IMR-90 (cell line): Measurements from ENCODE around the gene CIT. TPM values are rescaled to one million over a fixed set of nuclear protein-coding genes. Genes with fewer than 3 reads are reported as not detected.

ENCODE experiments used
- ATAC-seq: fragments of 200-7000 bp; cut with Tn5 transposase; 2 replicates; pipeline ENCODE4 v1.9.1; 2020; ENCODE audit warnings: low read depth, mild to moderate bottlenecking, moderate library complexity
- BruUV-seq: library from RNA; stranded (reverse); fragments of 400-500 nt; replicated peaks from 2 replicates; lab custom pipeline; 2021; lab: Mats Ljungman, UMichigan
- CTCF ChIA-PET: fragments of 300-600 bp; formaldehyde crosslinking; extraction: SDS; loops from one replicate; lab custom pipeline; 2021; ENCODE audit warnings: antibody characterized with exemption; lab: Yijun Ruan, JAX
- POLR2A ChIA-PET: fragments of 300-600 bp; sonication (Branson Sonifier 250); formaldehyde crosslinking; loops from one replicate; lab custom pipeline; 2022; ENCODE audit warnings: antibody characterized with exemption; ENCODE audit not compliant: unreplicated experiment; lab: Charles Lee
- DNase-seq: peaks from one replicate; pipeline ENCODE4 v3.0.0; 2013
- H2AFZ ChIP-seq: replicated peaks from 2 replicates; pipeline ENCODE3; 2013; ENCODE audit warnings: low read length, mild to moderate bottlenecking; ENCODE audit not compliant: poor library complexity
- H2AK5ac ChIP-seq: 2 replicates; pipeline ENCODE4 v1.6.1; 2013; ENCODE audit warnings: low read depth, low read length, inconsistent platforms
- H2AK9ac ChIP-seq: replicated peaks from 2 replicates; pipeline ENCODE3; 2013; ENCODE audit warnings: mild to moderate bottlenecking, low read depth, low read length, moderate library complexity; ENCODE audit not compliant: poor library complexity
- H2BK120ac ChIP-seq: 2 replicates; pipeline ENCODE4 v1.6.1; 2013; ENCODE audit warnings: low read depth, low read length, inconsistent platforms
- H2BK15ac ChIP-seq: 3 replicates; pipeline ENCODE4 v1.6.1; 2013; ENCODE audit warnings: low read depth, low read length, inconsistent platforms
- H2BK20ac ChIP-seq: 2 replicates; pipeline ENCODE4 v1.6.1; 2013; ENCODE audit warnings: low read depth, mild to moderate bottlenecking, inconsistent platforms, low read length, moderate library complexity
- H2BK5ac ChIP-seq: 2 replicates; pipeline ENCODE4 v1.6.1; 2013; ENCODE audit warnings: mild to moderate bottlenecking, low read depth, low read length, inconsistent platforms; ENCODE audit not compliant: poor library complexity, severe bottlenecking
- H3K14ac ChIP-seq: replicated peaks from 2 replicates; pipeline ENCODE4 v1.6.1; 2013; ENCODE audit warnings: low read depth, low read length, inconsistent platforms
- H3K18ac ChIP-seq: 2 replicates; pipeline ENCODE4 v1.6.1; 2013; ENCODE audit warnings: low read depth, low read length, control low read depth
- H3K23ac ChIP-seq: 2 replicates; pipeline ENCODE4 v1.6.1; 2013; ENCODE audit warnings: low read depth, low read length, inconsistent platforms
- H3K27ac ChIP-seq: 2 replicates; pipeline ENCODE4 v1.5.1; 2013; ENCODE audit warnings: mild to moderate bottlenecking, control low read depth, low read length; ENCODE audit not compliant: insufficient read depth
- H3K27me3 ChIP-seq: 2 replicates; pipeline ENCODE4 v1.6.1; 2013; ENCODE audit warnings: low read length; ENCODE audit not compliant: control insufficient read depth, insufficient read depth
- H3K36me3 ChIP-seq: 2 replicates; pipeline ENCODE4 v1.6.1; 2013; ENCODE audit warnings: low read length, mixed read lengths; ENCODE audit not compliant: control insufficient read depth, insufficient read depth
- H3K4ac ChIP-seq: 2 replicates; pipeline ENCODE4 v1.6.1; 2013; ENCODE audit warnings: low read depth, low read length, inconsistent platforms
- H3K4me1 ChIP-seq: 2 replicates; pipeline ENCODE4 v1.6.1; 2013; ENCODE audit warnings: low read length, mixed read lengths; ENCODE audit not compliant: control insufficient read depth, insufficient read depth
- H3K4me2 ChIP-seq: 2 replicates; pipeline ENCODE4 v1.6.1; 2013; ENCODE audit warnings: low read depth, mild to moderate bottlenecking, control low read depth, low read length, moderate library complexity
- H3K4me3 ChIP-seq: 2 replicates; pipeline ENCODE4 v1.5.1; 2013; ENCODE audit warnings: low read depth, mild to moderate bottlenecking, control low read depth, low read length, moderate library complexity; ENCODE audit not compliant: insufficient read depth
- H3K56ac ChIP-seq: 2 replicates; pipeline ENCODE4 v1.6.1; 2013; ENCODE audit warnings: low read length, inconsistent platforms; ENCODE audit not compliant: insufficient read depth; ENCODE audit errors: extremely low read depth
- H3K79me1 ChIP-seq, 2 experiments: 2 replicates each; pipeline ENCODE4 v1.6.1; 2013; ENCODE audit warnings: low read length in 2 of 2, inconsistent platforms in 1 of 2, low read depth in 1 of 2
- H3K9ac ChIP-seq: 2 replicates; pipeline ENCODE4 v1.6.1; 2013; ENCODE audit warnings: low read depth, low read length, control low read depth
- H3K9me1 ChIP-seq: 2 replicates; pipeline ENCODE4 v1.6.1; 2013; ENCODE audit warnings: low read length, inconsistent platforms; ENCODE audit not compliant: insufficient read depth
- H3K9me3 ChIP-seq: 2 replicates; pipeline ENCODE4 v1.6.1; 2013; ENCODE audit warnings: low read length; ENCODE audit not compliant: control insufficient read depth, insufficient read depth
- H4K20me1 ChIP-seq: 2 replicates; pipeline ENCODE4 v1.6.1; 2013; ENCODE audit warnings: low read length, inconsistent platforms; ENCODE audit not compliant: insufficient read depth
- H4K5ac ChIP-seq: 2 replicates; pipeline ENCODE4 v1.6.1; 2013; ENCODE audit warnings: mild to moderate bottlenecking, low read depth, low read length, control low read depth
- H4K8ac ChIP-seq, 2 experiments: 2 replicates each; pipeline ENCODE4 v1.6.1; 2013; ENCODE audit warnings: low read depth in 2 of 2, low read length in 2 of 2, control low read depth in 1 of 2, inconsistent platforms in 1 of 2
- H4K91ac ChIP-seq: 2 replicates; pipeline ENCODE4 v1.6.1; 2013; ENCODE audit warnings: low read depth, low read length, inconsistent platforms; ENCODE audit not compliant: insufficient read depth
- CEBPB ChIP-seq: IDR thresholded peaks from 2 replicates; pipeline ENCODE4 v1.6.1; 2012; ENCODE audit warnings: low read depth, low read length, improper control_type of control experiment
- CHD1 ChIP-seq: IDR thresholded peaks from 2 replicates; pipeline ENCODE4 v1.6.1; 2012; ENCODE audit warnings: low read depth, low read length, improper control_type of control experiment
- CTCF ChIP-seq: conservative IDR thresholded peaks from 2 replicates; pipeline ENCODE4 v1.5.1; 2012; ENCODE audit warnings: mild to moderate bottlenecking, low read depth, low read length, improper control_type of control experiment
- FOS ChIP-seq: fragments of 150-350 bp; IDR thresholded peaks from 2 replicates; pipeline ENCODE4 v1.6.1; 2016; ENCODE audit warnings: low read depth, low read length
- MAFK ChIP-seq: IDR thresholded peaks from 2 replicates; pipeline ENCODE4 v1.6.1; 2012; ENCODE audit warnings: low read depth, low read length, improper control_type of control experiment
- MAZ ChIP-seq: IDR thresholded peaks from 2 replicates; pipeline ENCODE4 v1.6.1; 2012; ENCODE audit warnings: low read depth, mild to moderate bottlenecking, low read length, improper control_type of control experiment, moderate library complexity, borderline replicate concordance
- MXI1 ChIP-seq: IDR thresholded peaks from 2 replicates; pipeline ENCODE4 v1.6.1; 2012; ENCODE audit warnings: low read depth, mild to moderate bottlenecking, low read length, moderate library complexity, borderline replicate concordance
- NFE2L2 ChIP-seq: fragments of 150-350 bp; IDR thresholded peaks from 2 replicates; pipeline ENCODE4 v1.6.1; 2016; ENCODE audit warnings: low read depth, mild to moderate bottlenecking, low read length
- POLR2A ChIP-seq: IDR thresholded peaks from 2 replicates; pipeline ENCODE4 v1.6.1; 2012; ENCODE audit warnings: mild to moderate bottlenecking, low read depth, low read length
- RAD21 ChIP-seq: IDR thresholded peaks from 2 replicates; pipeline ENCODE4 v1.6.1; 2012; ENCODE audit warnings: low read length, improper control_type of control experiment
- RCOR1 ChIP-seq: IDR thresholded peaks from 2 replicates; pipeline ENCODE4 v1.6.1; 2012; ENCODE audit warnings: mild to moderate bottlenecking, low read length, improper control_type of control experiment; ENCODE audit not compliant: insufficient replicate concordance
- RFX5 ChIP-seq: IDR thresholded peaks from 2 replicates; pipeline ENCODE4 v1.8.0; 2012; ENCODE audit warnings: low read depth, mild to moderate bottlenecking, low read length, moderate library complexity
- SMC3 ChIP-seq: fragments of 150-350 bp; IDR thresholded peaks from 2 replicates; pipeline ENCODE4 v1.6.1; 2016; ENCODE audit warnings: low read depth, mild to moderate bottlenecking, antibody characterized with exemption, low read length, moderate library complexity
- WGBS, 2 experiments: methylation state at CpG; one replicate each; pipeline versions ENCODE4 v1.1.5 to v1.1.7; 2013; ENCODE audit warnings: missing lambda C conversion rate in 2 of 2; ENCODE audit not compliant: insufficient read length in 1 of 2; ENCODE audit errors: extremely low coverage in 2 of 2; 5-methylcytosine and 5-hydroxymethylcytosine counted together
- dilution Hi-C: fragments of 300-500 bp; cut with HindIII; formaldehyde crosslinking; loops from one replicate; pipeline ENCODE4 v1.14.3; 2018; ENCODE audit warnings: low sequenced_read_pairs; ENCODE audit not compliant: unreplicated experiment
- in situ Hi-C: fragments of 300-500 bp; cut with MboI; formaldehyde crosslinking; loops from 3 replicates; pipeline ENCODE4 v1.14.3; 2019; ENCODE audit warnings: low sequenced_read_pairs, inconsistent platforms, mixed read lengths
- intact Hi-C: fragments of 100-400 bp; cut with micrococcal nuclease; formaldehyde crosslinking; loops from 2 replicates; pipeline ENCODE4 v1.10.0; 2022
- polyA plus RNA-seq, 3 experiments: library from polyadenylated mRNA; depleted of rRNA; stranded (reverse); fragments of >200 nt; gene quantifications; 2 replicates each; pipeline ENCODE4 v1.2.3, GENCODE V29; 2012; ENCODE audit warnings: low replicate concordance in 1 of 3
- total RNA-seq: library from RNA; depleted of rRNA; stranded (reverse); fragments of >200 nt; gene quantifications from 2 replicates; pipeline ENCODE4 v1.2.3, GENCODE V29; 2012
- TF ChIP-seq, protein P1 (sequence below): fragments of 150-350 bp; IDR thresholded peaks from 2 replicates; pipeline ENCODE4 v1.6.1; 2016; ENCODE audit warnings: low read depth, mild to moderate bottlenecking, low read length, moderate library complexity, borderline replicate concordance

Gene CIT
- total and polyA plus RNA-seq, 2 of the 4 experiments (the other 2 are of a cell fraction): 13.1 to 21.0 TPM

GRCh38 chr12:119673634-119674033 lies 203.5 kb downstream of the CIT start:
- no peak for ATAC-seq
- CTCF ChIA-PET: no interaction called here
- no peak overlapping the region for H2BK5ac ChIP-seq
- no peak overlapping the region for H3K27ac ChIP-seq
- no peak overlapping the region for H3K14ac ChIP-seq
- no peak overlapping the region for H2AK9ac ChIP-seq
- no peak overlapping the region for H3K9ac ChIP-seq
- H3K9me3 ChIP-seq: no peaks in the 10 kb centered on the region
- H3K9me1 ChIP-seq: no peaks in the 10 kb centered on the region; the same call in 1 of the 2 replicates
- intact Hi-C loops (no loop called here), in situ Hi-C loops (no loop called here), dilution Hi-C loops (no loop called here)
- no peak overlapping the region for H4K5ac ChIP-seq
- no TSS peak for BruUV-seq
- no peak overlapping the region for H3K18ac ChIP-seq
- no peak overlapping the region for H2AFZ ChIP-seq
- no peak overlapping the region for H3K4me3 ChIP-seq
- H3K4ac ChIP-seq: no peak overlapping the region
- H4K8ac ChIP-seq: no peak overlapping the region
- POLR2A ChIA-PET: no interaction called here
- H4K20me1 ChIP-seq: no peaks in the 10 kb centered on the region
- H2AK5ac ChIP-seq: no peak overlapping the region
- no peak overlapping the region for H2BK15ac ChIP-seq
- peaks cover 50% of the 10 kb centered on the region for H3K36me3 ChIP-seq
- no peak for TF ChIP-seq RFX5
- no peak for TF ChIP-seq CEBPB
- no peak for TF ChIP-seq NFE2L2
- TF ChIP-seq SMC3: no peak
- no peak for TF ChIP-seq FOS
- no peak for TF ChIP-seq MAZ
- no peak for TF ChIP-seq RAD21
- TF ChIP-seq, protein P1, sequence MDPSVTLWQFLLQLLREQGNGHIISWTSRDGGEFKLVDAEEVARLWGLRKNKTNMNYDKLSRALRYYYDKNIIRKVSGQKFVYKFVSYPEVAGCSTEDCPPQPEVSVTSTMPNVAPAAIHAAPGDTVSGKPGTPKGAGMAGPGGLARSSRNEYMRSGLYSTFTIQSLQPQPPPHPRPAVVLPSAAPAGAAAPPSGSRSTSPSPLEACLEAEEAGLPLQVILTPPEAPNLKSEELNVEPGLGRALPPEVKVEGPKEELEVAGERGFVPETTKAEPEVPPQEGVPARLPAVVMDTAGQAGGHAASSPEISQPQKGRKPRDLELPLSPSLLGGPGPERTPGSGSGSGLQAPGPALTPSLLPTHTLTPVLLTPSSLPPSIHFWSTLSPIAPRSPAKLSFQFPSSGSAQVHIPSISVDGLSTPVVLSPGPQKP: no peak
- TF ChIP-seq CHD1: no peak
- TF ChIP-seq POLR2A: no peak
- no peak for TF ChIP-seq RCOR1
- TF ChIP-seq MAFK: no peak
- TF ChIP-seq MXI1: no peak
- no peak for TF ChIP-seq CTCF
- no peak overlapping the region for H2BK20ac ChIP-seq
- DNase-seq: no peak
- WGBS, 2 experiments: no CpG with 5 or more reads among the region's 7 CpGs
- H3K4me2 ChIP-seq: no peak overlapping the region
- no peaks in the 10 kb centered on the region for H3K4me1 ChIP-seq
- no peak overlapping the region for H4K91ac ChIP-seq
- no peak overlapping the region for H3K56ac ChIP-seq
- no peaks in the 10 kb centered on the region for H3K27me3 ChIP-seq
- H3K23ac ChIP-seq: no peak overlapping the region
- peaks cover 14% of the 10 kb centered on the region in 2 experiments for H3K79me1 ChIP-seq
- H2BK120ac ChIP-seq: no peak overlapping the region
